ENCODE results near the gene COCH.

GRCh38 chr14:30829853-30830252 is 44.5 kb upstream of the COCH start:
- TF ChIP-seq POLR2A (IDR thresholded peaks at IDR 0.05; ENCODE audit: low read length), result no peak
- no peak for TF ChIP-seq GATA1 (IDR thresholded peaks at IDR 0.05; ENCODE audit: low read depth, low read length)

Data from erythroblast (primary cell).